ENCODE measurements around the gene NCKAP5. TPM values are rescaled to one million over a fixed set of nuclear protein-coding genes. Genes with fewer than 3 reads are reported as not detected.

Gene NCKAP5
- total and polyA plus RNA-seq, 2 of the 8 experiments (the other 6 are each of a cell fraction or from before 2014, with no cell fraction given), result 0.27 to 0.86 TPM

DNA sequence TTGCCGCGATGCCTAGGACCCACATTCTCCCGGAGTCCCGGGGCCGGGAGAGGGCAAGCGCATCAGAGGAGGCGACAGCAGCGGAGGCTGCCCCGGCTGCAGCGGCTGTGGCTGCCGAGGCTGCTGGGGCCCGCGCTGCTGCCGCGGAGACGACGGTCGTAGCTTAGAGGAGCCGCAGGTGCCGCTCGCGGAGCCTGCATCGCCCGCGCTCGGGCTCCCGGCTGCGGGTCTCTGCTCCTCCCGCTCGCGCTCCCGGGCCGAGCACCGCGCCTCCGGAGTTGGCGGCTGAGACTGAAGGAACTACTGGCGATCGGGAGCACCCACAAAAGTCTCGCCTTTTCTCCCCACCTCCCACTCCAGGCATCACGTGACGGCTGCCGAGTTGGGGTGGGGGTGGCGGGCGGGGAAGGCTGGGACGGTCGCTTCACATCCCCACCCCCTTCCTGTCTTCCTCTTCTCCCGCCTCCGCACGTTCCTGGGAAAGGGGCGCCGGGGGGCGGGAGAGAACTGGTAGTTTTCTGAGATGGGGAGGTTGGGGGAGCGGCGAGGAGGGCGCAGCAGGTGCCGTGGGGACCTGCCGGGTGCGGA, 898.3 kb downstream of the NCKAP5 start, which contains the start of gene LYPD1 (continued):
- TF ChIP-seq EGR1 (IDR thresholded peaks at IDR 0.05; ENCODE audit: borderline replicate concordance, low read depth, low read length) (no peak), SIRT6 (IDR thresholded peaks at IDR 0.05; ENCODE audit: low read length) (no peak), RAD21 (IDR thresholded peaks at IDR 0.05 in 1 of 2, conservative IDR thresholded peaks at IDR 0.05 in 1 of 2; ENCODE audit: low read depth in 2 of 2, low read length in 2 of 2) (peak in 1 of 2 experiments; percentile 5; a peak in 1 of 4 replicates), TCF12 (IDR thresholded peaks at IDR 0.05; ENCODE audit: low read depth, low read length) (no peak), POU5F1 (IDR thresholded peaks at IDR 0.05; ENCODE audit: low read depth, low read length) (no peak), KDM1A (IDR thresholded peaks at IDR 0.05; ENCODE audit: borderline replicate concordance, low read length) (no peak), GTF2F1 (IDR thresholded peaks at IDR 0.05; ENCODE audit: borderline replicate concordance, low read depth, low read length) (no peak), TBP (IDR thresholded peaks at IDR 0.05; ENCODE audit: low read depth, low read length) (0 out of 2 replicates have a peak, but pooled peaks have one; percentile 25)
- TF ChIP-seq, protein P1, sequence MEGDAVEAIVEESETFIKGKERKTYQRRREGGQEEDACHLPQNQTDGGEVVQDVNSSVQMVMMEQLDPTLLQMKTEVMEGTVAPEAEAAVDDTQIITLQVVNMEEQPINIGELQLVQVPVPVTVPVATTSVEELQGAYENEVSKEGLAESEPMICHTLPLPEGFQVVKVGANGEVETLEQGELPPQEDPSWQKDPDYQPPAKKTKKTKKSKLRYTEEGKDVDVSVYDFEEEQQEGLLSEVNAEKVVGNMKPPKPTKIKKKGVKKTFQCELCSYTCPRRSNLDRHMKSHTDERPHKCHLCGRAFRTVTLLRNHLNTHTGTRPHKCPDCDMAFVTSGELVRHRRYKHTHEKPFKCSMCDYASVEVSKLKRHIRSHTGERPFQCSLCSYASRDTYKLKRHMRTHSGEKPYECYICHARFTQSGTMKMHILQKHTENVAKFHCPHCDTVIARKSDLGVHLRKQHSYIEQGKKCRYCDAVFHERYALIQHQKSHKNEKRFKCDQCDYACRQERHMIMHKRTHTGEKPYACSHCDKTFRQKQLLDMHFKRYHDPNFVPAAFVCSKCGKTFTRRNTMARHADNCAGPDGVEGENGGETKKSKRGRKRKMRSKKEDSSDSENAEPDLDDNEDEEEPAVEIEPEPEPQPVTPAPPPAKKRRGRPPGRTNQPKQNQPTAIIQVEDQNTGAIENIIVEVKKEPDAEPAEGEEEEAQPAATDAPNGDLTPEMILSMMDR (IDR thresholded peaks at IDR 0.05; ENCODE audit: control extremely low read depth in 1 of 3, insufficient read depth in 1 of 3, low read depth in 1 of 3, low read length in 3 of 3), result no peak
